K562 (cell line): Measurements from ENCODE around the gene DPM1. TPM values are rescaled to one million over a fixed set of nuclear protein-coding genes. Genes with fewer than 3 reads are reported as not detected.
A peak's percentile ranks its signal among the peaks of the same experiment; 100 is the strongest.

Experiments used
- BDP1 ChIP-seq: IDR thresholded peaks from 3 replicates; pipeline ENCODE4 v1.6.1; 2011; ENCODE audit not compliant: insufficient read length, insufficient read depth
- CEBPG ChIP-seq, 3 experiments: fragments of 200-800 bp in 1 of 3; sonication (Bioruptor generic) in 1 of 3; sonication (generic) in 1 of 3; formaldehyde crosslinking in 1 of 3; IDR thresholded peaks in 2 of 3; conservative IDR thresholded peaks in 1 of 3; 2 replicates each; pipeline versions ENCODE4 v1.6.1 to v1.8.0; 2016 to 2022; ENCODE audit warnings: missing compliant biosample characterization in 2 of 3, missing genetic modification characterization in 2 of 3, mild to moderate bottlenecking in 1 of 3, missing genetic modification reagents in 1 of 3
- CSDE1 ChIP-seq, 2 experiments: fragments of 450-650 bp; IDR thresholded peaks; 2 replicates each; pipeline ENCODE4 v1.6.1; 2016; ENCODE audit warnings: mild to moderate bottlenecking in 1 of 2
- GATAD2A ChIP-seq: fragments of 450-650 bp; IDR thresholded peaks from 2 replicates; pipeline ENCODE4 v1.6.1; 2017
- HIVEP1 ChIP-seq: fragments of 250-450 bp; sonication (Bioruptor Pico); IDR thresholded peaks from 2 replicates; pipeline ENCODE4 v1.4.0; 2020; ENCODE audit warnings: mild to moderate bottlenecking
- MBD2 ChIP-seq: sonication (generic); IDR thresholded peaks from 2 replicates; pipeline ENCODE4 v1.6.1; 2016; ENCODE audit warnings: low read depth, borderline replicate concordance
- NELFE ChIP-seq: IDR thresholded peaks from 2 replicates; pipeline ENCODE4 v1.6.1; 2011; ENCODE audit warnings: mild to moderate bottlenecking; ENCODE audit not compliant: insufficient read depth, insufficient read length
- NFIC ChIP-seq: fragments of 450-650 bp; IDR thresholded peaks from 2 replicates; pipeline ENCODE4 v1.6.1; 2017; ENCODE audit warnings: mild to moderate bottlenecking, inconsistent platforms
- SMC3 ChIP-seq: conservative IDR thresholded peaks from 2 replicates; pipeline ENCODE4 v1.6.1; 2011; ENCODE audit warnings: low read depth, low read length, improper control_type of control experiment; ENCODE audit not compliant: insufficient read depth
- TEAD4 ChIP-seq, 2 experiments: sonication (generic) in 1 of 2; formaldehyde crosslinking in 1 of 2; IDR thresholded peaks; 2 replicates each; pipeline versions ENCODE4 v1.6.1 to v1.8.0; 2012 to 2022; ENCODE audit warnings: borderline replicate concordance in 1 of 2, inconsistent platforms in 1 of 2, low read length in 1 of 2, mild to moderate bottlenecking in 1 of 2, missing genetic modification reagents in 1 of 2
- TFE3 ChIP-seq: fragments of 450-650 bp; formaldehyde crosslinking; IDR thresholded peaks from 2 replicates; pipeline ENCODE4 v1.4.0; 2020; ENCODE audit warnings: mild to moderate bottlenecking, mixed read lengths
- XRCC3 ChIP-seq: fragments of 450-650 bp; IDR thresholded peaks from 2 replicates; pipeline ENCODE4 v1.6.1; 2017; ENCODE audit warnings: mild to moderate bottlenecking, moderate library complexity
- ZC3H4 ChIP-seq: sonication (generic); formaldehyde crosslinking; IDR thresholded peaks from 2 replicates; pipeline ENCODE4 v1.9.0; 2021; ENCODE audit warnings: missing genetic modification reagents, borderline replicate concordance
- ZFPM2 ChIP-seq: fragments of 250-450 bp; sonication (Bioruptor Pico); IDR thresholded peaks from 2 replicates; pipeline ENCODE4 v1.5.1; 2022; ENCODE audit warnings: mild to moderate bottlenecking
- ZNF140 ChIP-seq: fragments of 250-450 bp; sonication (Bioruptor Pico); IDR thresholded peaks from 2 replicates; pipeline ENCODE4 v1.8.0; 2021; ENCODE audit warnings: moderate library complexity, mild to moderate bottlenecking, inconsistent platforms
- ZNF175 ChIP-seq: fragments of 200-800 bp; sonication (Bioruptor generic); IDR thresholded peaks from 2 replicates; pipeline ENCODE4 v1.6.1; 2016; ENCODE audit warnings: low read depth, mild to moderate bottlenecking, missing genetic modification characterization, missing compliant biosample characterization
- ZNF551 ChIP-seq: fragments of 250-450 bp; sonication (Bioruptor Pico); IDR thresholded peaks from 2 replicates; pipeline ENCODE4 v1.5.0; 2021; ENCODE audit warnings: mild to moderate bottlenecking, moderate library complexity
- ZSCAN32 ChIP-seq: fragments of 450-650 bp; formaldehyde crosslinking; IDR thresholded peaks from 2 replicates; pipeline ENCODE4 v1.4.0; 2020; ENCODE audit warnings: mild to moderate bottlenecking, moderate library complexity
- polyA plus RNA-seq, 8 experiments: library from polyadenylated mRNA; depleted of rRNA in 4 of 8; stranded (reverse) in 5 of 8; unstranded in 3 of 8; fragments of >200 nt; fragmentation: Nextera tagmentation in 2 of 8; fragmentation: Illumina TruSeq in 1 of 8; extraction: Ambion mirVana in 2 of 8; extraction: Trizol in 1 of 8; gene quantifications; 2 replicates each; pipeline versions ENCODE4 v1.2.1 to v1.2.3, GENCODE V29; 2011 to 2014; ENCODE audit warnings: inconsistent platforms in 1 of 8, missing spikeins in 1 of 8
- total RNA-seq, 7 experiments: library from RNA; depleted of rRNA in 6 of 7; stranded (reverse); fragments of >200 nt in 6 of 7; fragmentation: Illumina TruSeq in 2 of 7; extraction: Trizol in 2 of 7; gene quantifications; 2 replicates each; pipeline versions ENCODE4 v1.2.1 to v1.2.3, GENCODE V29; 2011 to 2021; ENCODE audit warnings: low replicate concordance in 1 of 7

The DPM1 gene
- total and polyA plus RNA-seq, 9 of the 15 experiments (the other 6 are each of a cell fraction or from before 2014, with no cell fraction given) = 75.2 to 190 (median 153) TPM

DNA sequence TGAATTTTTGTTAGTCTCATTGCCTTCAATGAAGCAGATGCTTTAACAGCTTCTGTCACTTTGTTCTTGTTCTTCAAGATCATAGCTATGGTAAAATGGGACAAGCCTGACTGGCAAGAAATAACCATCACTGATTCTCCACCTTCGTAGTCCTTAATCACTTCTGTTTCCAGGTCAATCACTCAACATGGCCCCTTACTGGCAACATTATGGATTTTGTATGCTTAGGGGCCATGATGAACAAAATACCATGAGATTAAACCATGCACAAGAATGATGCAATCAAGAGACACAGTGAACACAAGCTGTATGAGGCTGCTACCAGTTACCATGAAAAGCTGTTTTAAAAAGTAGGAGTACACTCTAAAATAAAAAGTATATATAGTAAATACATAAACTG, 59.9 kb downstream of the DPM1 start (continued):
- TF ChIP-seq CEBPG (CRISPR knock-in tag; IDR thresholded peaks at IDR 0.05) (peak; percentile 83), CEBPG (tag; conservative IDR thresholded peaks at IDR 0.05 in 1 of 2, IDR thresholded peaks at IDR 0.05 in 1 of 2) (peak; percentile 88 to 96), ZNF140 (CRISPR knock-in tag) (no peak), TEAD4 (IDR thresholded peaks at IDR 0.05; ENCODE audit: low read length) (no peak), TEAD4 (CRISPR knock-in tag; IDR thresholded peaks at IDR 0.05; ENCODE audit: borderline replicate concordance) (no peak), BDP1 (no peak), NELFE (no peak), CSDE1 (IDR thresholded peaks at IDR 0.05) (no peak), SMC3 (no peak), ZNF551 (CRISPR knock-in tag) (no peak), NFIC (no peak), ZNF175 (CRISPR knock-in tag) (peak; percentile 88), HIVEP1 (no peak), GATAD2A (no peak), TFE3 (CRISPR knock-in tag) (no peak), ZFPM2 (CRISPR knock-in tag) (no peak), ZSCAN32 (CRISPR knock-in tag) (peak; percentile 64), ZC3H4 (CRISPR knock-in tag) (no peak), XRCC3 (no peak), MBD2 (no peak)
